IMR-90 (cell line): ENCODE measurements around the gene TRIM26.

ENCODE experiments used
- BHLHE40 ChIP-seq: fragments of 150-350 bp; IDR thresholded peaks from 2 replicates; pipeline ENCODE4 v1.6.1; 2016; ENCODE audit warnings: mild to moderate bottlenecking, low read depth, low read length
- CEBPB ChIP-seq: IDR thresholded peaks from 2 replicates; pipeline ENCODE4 v1.6.1; 2012; ENCODE audit warnings: low read depth, low read length, improper control_type of control experiment
- CHD1 ChIP-seq: IDR thresholded peaks from 2 replicates; pipeline ENCODE4 v1.6.1; 2012; ENCODE audit warnings: low read depth, low read length, improper control_type of control experiment
- CTCF ChIP-seq: conservative IDR thresholded peaks from 2 replicates; pipeline ENCODE4 v1.5.1; 2012; ENCODE audit warnings: mild to moderate bottlenecking, low read depth, low read length, improper control_type of control experiment
- MAZ ChIP-seq: IDR thresholded peaks from 2 replicates; pipeline ENCODE4 v1.6.1; 2012; ENCODE audit warnings: low read depth, mild to moderate bottlenecking, low read length, improper control_type of control experiment, moderate library complexity, borderline replicate concordance
- NFE2L2 ChIP-seq: fragments of 150-350 bp; IDR thresholded peaks from 2 replicates; pipeline ENCODE4 v1.6.1; 2016; ENCODE audit warnings: low read depth, mild to moderate bottlenecking, low read length
- POLR2A ChIP-seq: IDR thresholded peaks from 2 replicates; pipeline ENCODE4 v1.6.1; 2012; ENCODE audit warnings: mild to moderate bottlenecking, low read depth, low read length
- RCOR1 ChIP-seq: IDR thresholded peaks from 2 replicates; pipeline ENCODE4 v1.6.1; 2012; ENCODE audit warnings: mild to moderate bottlenecking, low read length, improper control_type of control experiment; ENCODE audit not compliant: insufficient replicate concordance
- RFX5 ChIP-seq: IDR thresholded peaks from 2 replicates; pipeline ENCODE4 v1.8.0; 2012; ENCODE audit warnings: low read depth, mild to moderate bottlenecking, low read length, moderate library complexity

GRCh38 chr6:30163090-30163917 lies 49.9 kb downstream of the TRIM26 start, which contains the start of gene TRIM15:
- TF ChIP-seq CEBPB: no peak
- no peak for TF ChIP-seq POLR2A
- no peak for TF ChIP-seq BHLHE40
- TF ChIP-seq CTCF: no peak
- TF ChIP-seq RFX5: no peak
- TF ChIP-seq MAZ: no peak
- no peak for TF ChIP-seq RCOR1
- no peak for TF ChIP-seq NFE2L2
- TF ChIP-seq CHD1: no peak
